Panc1 (cell line): ENCODE data around the gene ANKRD10. TPM values are rescaled to one million over a fixed set of nuclear protein-coding genes. Genes with fewer than 3 reads are reported as not detected.
"Not testable (repeated sequence)": the region's sequence is repeated elsewhere in the genome, so short reads cannot be mapped to it uniquely, and the experiment has no call there.

ENCODE experiments used
- ATAC-seq: fragments of 200-7000 bp; cut with Tn5 transposase; 2 replicates; pipeline ENCODE4 v1.9.1; 2020; ENCODE audit warnings: mild to moderate bottlenecking, moderate library complexity
- BruUV-seq: library from RNA; stranded (reverse); fragments of 400-500 nt; replicated peaks from 2 replicates; lab custom pipeline; 2021; lab: Mats Ljungman, UMichigan
- CTCF ChIA-PET: fragments of 300-600 bp; sonication (Branson Sonifier 250); formaldehyde crosslinking; loops from one replicate; lab custom pipeline; 2022; ENCODE audit warnings: antibody characterized with exemption; lab: Charles Lee
- POLR2A ChIA-PET: fragments of 300-600 bp; sonication (Branson Sonifier 250); formaldehyde crosslinking; loops from one replicate; lab custom pipeline; 2022; ENCODE audit warnings: antibody characterized with exemption; lab: Charles Lee
- DNase-seq: peaks from one replicate; pipeline ENCODE4 v3.0.0-alpha.2; 2010; ENCODE audit warnings: low read depth, low spot score
- H3K27ac ChIP-seq: 2 replicates; pipeline ENCODE4 v1.5.1; 2011; ENCODE audit warnings: mild to moderate bottlenecking, low read length, inconsistent platforms
- H3K27me3 ChIP-seq: fragments of 200-500 bp; sonication (Bioruptor generic); 2 replicates; pipeline ENCODE4 v1.6.0; 2014; ENCODE audit warnings: low read length, inconsistent platforms; ENCODE audit not compliant: control insufficient read depth, insufficient read depth
- H3K36me3 ChIP-seq: fragments of 200-500 bp; sonication (Bioruptor generic); 2 replicates; pipeline ENCODE4 v1.5.1; 2014; ENCODE audit warnings: inconsistent platforms, mild to moderate bottlenecking, low read length, moderate library complexity; ENCODE audit not compliant: control insufficient read depth, insufficient read depth
- H3K4me1 ChIP-seq: 2 replicates; pipeline ENCODE4 v1.5.1; 2011; ENCODE audit warnings: inconsistent platforms, mild to moderate bottlenecking, low read length, moderate library complexity; ENCODE audit not compliant: control insufficient read depth, insufficient read depth
- H3K4me3 ChIP-seq, 2 experiments: 2 replicates each; pipeline ENCODE4 v1.5.1; 2011 to 2012; ENCODE audit warnings: low read depth in 2 of 2, low read length in 2 of 2, mild to moderate bottlenecking in 2 of 2, inconsistent platforms in 1 of 2, moderate library complexity in 1 of 2
- H3K9me3 ChIP-seq: fragments of 200-500 bp; sonication (Bioruptor generic); 2 replicates; pipeline ENCODE4 v1.5.1; 2014; ENCODE audit warnings: low read depth, mild to moderate bottlenecking, inconsistent platforms, low read length, moderate library complexity; ENCODE audit not compliant: control insufficient read depth, insufficient read depth
- POLR2AphosphoS5 ChIP-seq: IDR thresholded peaks from 2 replicates; pipeline ENCODE4 v1.6.1; 2012; ENCODE audit warnings: mild to moderate bottlenecking, low read depth, low read length, moderate library complexity
- SIN3A ChIP-seq: IDR thresholded peaks from 2 replicates; pipeline ENCODE4 v1.6.1; 2012; ENCODE audit warnings: low read depth, mild to moderate bottlenecking, low read length, moderate library complexity, borderline replicate concordance; ENCODE audit not compliant: insufficient read depth
- TCF7L2 ChIP-seq: IDR thresholded peaks from 2 replicates; pipeline ENCODE4 v1.6.1; 2011; ENCODE audit warnings: mild to moderate bottlenecking, low read depth, low read length, inconsistent platforms
- in situ Hi-C: cut with HindIII; loops from 2 replicates; pipeline ENCODE4 v1.10.0; 2016; ENCODE audit warnings: low sequenced_read_pairs, low pct_unique_long_range_greater_than_20kb
- intact Hi-C: fragments of 100-400 bp; cut with micrococcal nuclease; formaldehyde crosslinking; loops from one replicate; pipeline ENCODE4 v1.10.0; 2022; ENCODE audit not compliant: unreplicated experiment
- total RNA-seq: library from RNA; stranded (reverse); gene quantifications from one replicate; pipeline ENCODE4 v1.2.1, GENCODE V29; 2021; ENCODE audit not compliant: unreplicated experiment
- TF ChIP-seq, protein P1 (sequence below), 2 experiments: IDR thresholded peaks; 2 replicates each; pipeline ENCODE4 v1.6.1; 2011 to 2012; ENCODE audit warnings: low read depth in 2 of 2, control low read depth in 1 of 2, low read length in 1 of 2, mild to moderate bottlenecking in 1 of 2, moderate library complexity in 1 of 2; ENCODE audit not compliant: insufficient read depth in 1 of 2
- TF ChIP-seq, protein P2 (sequence below): fragments of 450-650 bp; IDR thresholded peaks from 2 replicates; pipeline ENCODE4 v1.5.1; 2017; ENCODE audit warnings: mild to moderate bottlenecking

Gene ANKRD10
- total RNA-seq, 1 experiment from 2014 or later: 76.8 TPM

DNA sequence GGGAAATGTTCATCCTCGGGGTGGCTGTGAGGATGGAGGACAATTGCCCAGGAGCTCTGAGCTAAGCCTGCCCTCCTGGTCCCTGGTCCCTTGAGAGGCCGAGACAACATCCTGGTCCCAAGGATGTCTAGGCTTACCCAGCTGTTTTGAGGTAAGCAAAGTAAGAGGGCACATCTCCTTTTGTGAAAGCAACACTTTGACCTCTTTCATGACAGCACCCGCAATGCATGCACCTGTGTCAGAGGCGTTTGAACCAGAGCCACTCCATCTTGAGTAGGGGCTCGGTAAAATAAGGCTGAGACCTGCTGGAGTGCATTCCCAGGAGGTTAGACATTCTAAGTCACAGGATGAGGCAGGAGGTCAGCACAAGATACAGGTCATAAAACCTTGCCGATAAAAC lies 43.1 kb upstream of the ANKRD10 start:
- intact Hi-C loops (no loop called here), in situ Hi-C loops (no loop called here)
- POLR2A ChIA-PET: no interaction called here
- CTCF ChIA-PET: no interaction called here
- no peaks in the 10 kb centered on the region for H3K36me3 ChIP-seq
- ATAC-seq (no peak), DNase-seq (no peak)
- no peak overlapping the region for H3K27ac ChIP-seq
- no peak overlapping the region for H3K4me3 ChIP-seq
- no peaks in the 10 kb centered on the region for H3K9me3 ChIP-seq
- no TSS peak for BruUV-seq
- H3K4me1 ChIP-seq: no peaks in the 10 kb centered on the region
- TF ChIP-seq, protein P1, sequence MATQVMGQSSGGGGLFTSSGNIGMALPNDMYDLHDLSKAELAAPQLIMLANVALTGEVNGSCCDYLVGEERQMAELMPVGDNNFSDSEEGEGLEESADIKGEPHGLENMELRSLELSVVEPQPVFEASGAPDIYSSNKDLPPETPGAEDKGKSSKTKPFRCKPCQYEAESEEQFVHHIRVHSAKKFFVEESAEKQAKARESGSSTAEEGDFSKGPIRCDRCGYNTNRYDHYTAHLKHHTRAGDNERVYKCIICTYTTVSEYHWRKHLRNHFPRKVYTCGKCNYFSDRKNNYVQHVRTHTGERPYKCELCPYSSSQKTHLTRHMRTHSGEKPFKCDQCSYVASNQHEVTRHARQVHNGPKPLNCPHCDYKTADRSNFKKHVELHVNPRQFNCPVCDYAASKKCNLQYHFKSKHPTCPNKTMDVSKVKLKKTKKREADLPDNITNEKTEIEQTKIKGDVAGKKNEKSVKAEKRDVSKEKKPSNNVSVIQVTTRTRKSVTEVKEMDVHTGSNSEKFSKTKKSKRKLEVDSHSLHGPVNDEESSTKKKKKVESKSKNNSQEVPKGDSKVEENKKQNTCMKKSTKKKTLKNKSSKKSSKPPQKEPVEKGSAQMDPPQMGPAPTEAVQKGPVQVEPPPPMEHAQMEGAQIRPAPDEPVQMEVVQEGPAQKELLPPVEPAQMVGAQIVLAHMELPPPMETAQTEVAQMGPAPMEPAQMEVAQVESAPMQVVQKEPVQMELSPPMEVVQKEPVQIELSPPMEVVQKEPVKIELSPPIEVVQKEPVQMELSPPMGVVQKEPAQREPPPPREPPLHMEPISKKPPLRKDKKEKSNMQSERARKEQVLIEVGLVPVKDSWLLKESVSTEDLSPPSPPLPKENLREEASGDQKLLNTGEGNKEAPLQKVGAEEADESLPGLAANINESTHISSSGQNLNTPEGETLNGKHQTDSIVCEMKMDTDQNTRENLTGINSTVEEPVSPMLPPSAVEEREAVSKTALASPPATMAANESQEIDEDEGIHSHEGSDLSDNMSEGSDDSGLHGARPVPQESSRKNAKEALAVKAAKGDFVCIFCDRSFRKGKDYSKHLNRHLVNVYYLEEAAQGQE (IDR thresholded peaks at IDR 0.05; ENCODE audit: insufficient read depth in 1 of 2, low read depth in 2 of 2, low read length in 1 of 2): no peak
- TF ChIP-seq TCF7L2 (no peak), SIN3A (no peak), POLR2AphosphoS5 (no peak)
- TF ChIP-seq, protein P2, sequence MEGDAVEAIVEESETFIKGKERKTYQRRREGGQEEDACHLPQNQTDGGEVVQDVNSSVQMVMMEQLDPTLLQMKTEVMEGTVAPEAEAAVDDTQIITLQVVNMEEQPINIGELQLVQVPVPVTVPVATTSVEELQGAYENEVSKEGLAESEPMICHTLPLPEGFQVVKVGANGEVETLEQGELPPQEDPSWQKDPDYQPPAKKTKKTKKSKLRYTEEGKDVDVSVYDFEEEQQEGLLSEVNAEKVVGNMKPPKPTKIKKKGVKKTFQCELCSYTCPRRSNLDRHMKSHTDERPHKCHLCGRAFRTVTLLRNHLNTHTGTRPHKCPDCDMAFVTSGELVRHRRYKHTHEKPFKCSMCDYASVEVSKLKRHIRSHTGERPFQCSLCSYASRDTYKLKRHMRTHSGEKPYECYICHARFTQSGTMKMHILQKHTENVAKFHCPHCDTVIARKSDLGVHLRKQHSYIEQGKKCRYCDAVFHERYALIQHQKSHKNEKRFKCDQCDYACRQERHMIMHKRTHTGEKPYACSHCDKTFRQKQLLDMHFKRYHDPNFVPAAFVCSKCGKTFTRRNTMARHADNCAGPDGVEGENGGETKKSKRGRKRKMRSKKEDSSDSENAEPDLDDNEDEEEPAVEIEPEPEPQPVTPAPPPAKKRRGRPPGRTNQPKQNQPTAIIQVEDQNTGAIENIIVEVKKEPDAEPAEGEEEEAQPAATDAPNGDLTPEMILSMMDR: no peak
- no peaks in the 10 kb centered on the region for H3K27me3 ChIP-seq

DNA sequence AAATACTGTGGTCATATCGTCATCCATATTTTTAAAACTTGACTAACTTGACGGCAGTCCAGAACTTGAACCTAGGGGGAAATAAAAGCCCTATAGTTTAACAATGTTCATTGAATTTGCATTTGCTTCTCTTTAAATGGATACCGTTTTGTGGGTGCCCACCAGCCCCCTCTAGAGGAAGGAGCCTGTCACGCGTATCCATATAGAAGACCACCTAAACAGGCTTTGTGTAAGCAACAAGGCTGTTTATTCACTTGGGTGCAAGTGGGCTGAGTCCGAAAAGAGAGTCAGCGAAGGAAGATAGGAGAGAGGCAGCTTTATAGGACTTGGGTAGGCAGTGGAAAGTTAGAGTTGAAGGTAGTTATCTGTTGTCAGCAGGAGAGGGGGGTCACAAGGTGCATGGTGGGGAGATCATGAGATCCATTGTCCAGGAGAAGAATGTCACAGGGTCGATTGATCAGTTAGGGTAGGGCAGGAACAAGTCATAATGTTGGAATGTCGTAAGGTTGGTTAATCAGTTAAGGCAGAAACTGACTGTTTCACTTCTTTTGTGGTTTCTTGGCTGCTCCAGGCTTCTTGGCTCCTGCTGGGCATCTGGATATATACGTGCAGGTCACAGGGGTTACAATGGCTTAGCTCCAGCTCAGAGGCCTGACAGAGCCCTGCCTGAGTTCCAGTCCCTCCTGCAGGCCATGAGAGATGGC lies 42.5 kb upstream of the ANKRD10 start:
- no peak for ATAC-seq
- intact Hi-C loops: no loop called here
- Histone ChIP-seq H3K27me3 (no peaks in the 10 kb centered on the region), H3K4me3 (no peak overlapping the region), H3K4me1 (no peaks in the 10 kb centered on the region), H3K9me3 (no peaks in the 10 kb centered on the region), H3K27ac (no peak overlapping the region), H3K36me3 (no peaks in the 10 kb centered on the region)
- no TSS peak for BruUV-seq
- TF ChIP-seq, protein P1 (IDR thresholded peaks at IDR 0.05; ENCODE audit: insufficient read depth in 1 of 2, low read depth in 2 of 2, low read length in 1 of 2): no peak
- TF ChIP-seq POLR2AphosphoS5 (no peak), TCF7L2 (no peak), SIN3A (no peak)
- TF ChIP-seq, protein P2: no peak
- POLR2A ChIA-PET: no interaction called here
- CTCF ChIA-PET: no interaction called here
- DNase-seq: no peak
- in situ Hi-C loops: no loop called here

DNA sequence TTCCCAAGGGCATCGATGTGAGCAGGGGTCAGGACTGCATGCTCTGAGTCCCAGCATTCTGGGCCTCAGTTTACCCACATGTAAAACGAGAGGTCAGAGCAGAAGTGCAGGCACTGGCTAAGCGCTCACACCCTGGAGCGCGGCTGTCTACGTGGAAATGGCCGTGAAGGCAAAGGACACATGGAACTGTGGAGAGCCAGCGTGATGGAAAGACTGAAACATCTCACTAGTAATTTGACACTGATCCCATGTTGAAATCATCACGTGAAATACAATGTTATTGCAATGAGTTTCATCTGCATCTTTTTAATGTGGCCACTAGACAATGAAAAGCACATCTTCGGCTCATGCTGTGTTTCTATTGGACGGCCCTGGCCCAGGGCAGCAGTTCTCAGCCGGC lies 41.3 kb upstream of the ANKRD10 start:
- H3K36me3 ChIP-seq, H3K27me3 ChIP-seq, H3K4me1 ChIP-seq, intact Hi-C loops, in situ Hi-C loops, H3K9me3 ChIP-seq, POLR2A ChIA-PET, BruUV-seq, DNase-seq, ATAC-seq, H3K4me3 ChIP-seq, H3K27ac ChIP-seq, CTCF ChIA-PET: not testable (repeated sequence)
